ENCODE results near the gene GABRB1.

GABRB1 gene

GRCh38 chr4:47155919-47156318, 124.6 kb downstream of the GABRB1 start:
- Histone ChIP-seq H3K9me3 (no peaks in the 10 kb centered on the region), H3K36me3 (no peaks in the 10 kb centered on the region), H3K4me1 (no peaks in the 10 kb centered on the region), H3K4me3 (ENCODE audit: low read depth, low read length) (no peak overlapping the region), H3K27me3 (no peaks in the 10 kb centered on the region)
- DNase-seq: no peak
- TF ChIP-seq, protein P1, sequence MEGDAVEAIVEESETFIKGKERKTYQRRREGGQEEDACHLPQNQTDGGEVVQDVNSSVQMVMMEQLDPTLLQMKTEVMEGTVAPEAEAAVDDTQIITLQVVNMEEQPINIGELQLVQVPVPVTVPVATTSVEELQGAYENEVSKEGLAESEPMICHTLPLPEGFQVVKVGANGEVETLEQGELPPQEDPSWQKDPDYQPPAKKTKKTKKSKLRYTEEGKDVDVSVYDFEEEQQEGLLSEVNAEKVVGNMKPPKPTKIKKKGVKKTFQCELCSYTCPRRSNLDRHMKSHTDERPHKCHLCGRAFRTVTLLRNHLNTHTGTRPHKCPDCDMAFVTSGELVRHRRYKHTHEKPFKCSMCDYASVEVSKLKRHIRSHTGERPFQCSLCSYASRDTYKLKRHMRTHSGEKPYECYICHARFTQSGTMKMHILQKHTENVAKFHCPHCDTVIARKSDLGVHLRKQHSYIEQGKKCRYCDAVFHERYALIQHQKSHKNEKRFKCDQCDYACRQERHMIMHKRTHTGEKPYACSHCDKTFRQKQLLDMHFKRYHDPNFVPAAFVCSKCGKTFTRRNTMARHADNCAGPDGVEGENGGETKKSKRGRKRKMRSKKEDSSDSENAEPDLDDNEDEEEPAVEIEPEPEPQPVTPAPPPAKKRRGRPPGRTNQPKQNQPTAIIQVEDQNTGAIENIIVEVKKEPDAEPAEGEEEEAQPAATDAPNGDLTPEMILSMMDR (IDR thresholded peaks at IDR 0.05; ENCODE audit: low read depth, low read length): no peak

GRCh38 chr4:47160095-47160494, 128.7 kb downstream of the GABRB1 start:
- no peak for DNase-seq
- H3K36me3 ChIP-seq: no peaks in the 10 kb centered on the region
- no peaks in the 10 kb centered on the region for H3K4me1 ChIP-seq
- no peak overlapping the region for H3K4me3 ChIP-seq (ENCODE audit: low read depth, low read length)
- H3K27me3 ChIP-seq: no peaks in the 10 kb centered on the region
- TF ChIP-seq, protein P1 (IDR thresholded peaks at IDR 0.05; ENCODE audit: low read depth, low read length): no peak
- no peaks in the 10 kb centered on the region for H3K9me3 ChIP-seq

DNA sequence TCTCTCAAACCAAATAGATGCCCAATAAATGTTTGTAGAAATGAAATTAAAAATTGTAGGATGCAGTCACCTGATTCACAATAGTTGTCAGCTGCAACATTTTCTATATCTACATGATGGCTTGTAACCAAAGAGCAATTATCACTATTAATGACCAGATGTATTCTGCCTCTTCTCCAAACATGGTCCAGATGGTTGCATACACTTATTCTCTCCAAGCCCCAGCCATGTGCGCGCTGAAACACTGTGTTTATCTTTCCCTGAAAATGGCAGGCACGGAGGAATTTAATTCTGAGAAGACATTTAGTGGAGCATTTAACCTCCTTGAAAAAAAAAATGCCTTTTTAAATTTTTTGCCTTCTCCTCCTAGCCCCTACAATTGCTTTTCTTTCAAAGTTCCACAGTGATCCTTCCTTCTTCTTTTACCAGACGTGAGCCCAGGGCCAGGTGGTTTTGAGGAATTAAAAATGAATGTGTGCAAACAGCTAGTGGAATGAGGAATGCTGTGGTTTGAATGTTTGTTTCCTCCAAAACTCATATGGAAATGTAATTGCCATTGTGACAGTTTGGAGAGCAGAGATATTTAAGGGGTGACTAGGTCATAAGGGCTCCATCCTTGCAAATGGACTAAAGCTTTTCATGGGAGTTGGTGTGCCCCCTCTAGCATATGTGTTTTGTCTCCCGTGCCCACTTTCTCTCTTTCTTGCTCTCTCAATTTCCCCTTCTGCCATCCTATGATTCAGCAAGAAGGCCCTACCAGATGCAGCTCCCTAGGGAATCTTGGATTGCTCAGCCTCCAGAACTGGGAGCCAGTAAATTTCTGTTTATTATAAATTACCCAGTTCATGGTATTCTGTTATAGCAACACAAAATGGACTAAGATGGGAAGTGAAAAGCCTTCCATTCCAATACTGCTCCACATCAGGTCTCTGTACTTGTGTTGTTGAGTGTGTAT, 136.0 kb downstream of the GABRB1 start:
- TF ChIP-seq, protein P1 (IDR thresholded peaks at IDR 0.05; ENCODE audit: low read depth, low read length): no peak
- DNase-seq: no peak
- Histone ChIP-seq H3K36me3 (no peaks in the 10 kb centered on the region), H3K9me3 (no peaks in the 10 kb centered on the region), H3K27me3 (no peaks in the 10 kb centered on the region), H3K4me3 (ENCODE audit: low read depth, low read length) (no peak overlapping the region), H3K4me1 (peaks cover 4% of the 10 kb centered on the region)

DNA sequence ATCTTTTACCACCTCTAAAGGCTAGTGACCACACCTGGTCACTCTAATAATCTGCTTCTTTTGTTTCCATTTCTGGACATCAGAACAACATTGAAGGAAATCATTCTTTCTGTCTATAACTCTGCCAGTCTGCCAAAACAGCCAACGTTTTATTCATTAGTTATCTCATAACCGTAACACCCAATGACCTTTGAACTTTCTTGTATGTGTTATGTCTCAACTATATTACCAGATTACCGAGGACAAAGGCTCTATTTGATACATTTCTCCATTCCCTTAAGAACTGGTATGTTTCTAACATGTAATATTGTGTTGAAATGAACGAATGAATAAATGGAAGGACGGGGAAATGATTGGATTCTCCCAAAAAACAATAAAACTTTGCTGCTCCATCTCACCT, 152.7 kb downstream of the GABRB1 start:
- Histone ChIP-seq H3K4me3 (ENCODE audit: low read depth, low read length) (no peak overlapping the region), H3K27me3 (no peaks in the 10 kb centered on the region), H3K4me1 (peaks cover 4% of the 10 kb centered on the region; the same call in 1 of the 2 replicates), H3K36me3 (no peaks in the 10 kb centered on the region), H3K9me3 (no peaks in the 10 kb centered on the region)
- no peak for DNase-seq
- TF ChIP-seq, protein P1 (IDR thresholded peaks at IDR 0.05; ENCODE audit: low read depth, low read length): no peak

GRCh38 chr4:47185761-47186160, 154.4 kb downstream of the GABRB1 start:
- Histone ChIP-seq H3K4me3 (ENCODE audit: low read depth, low read length) (no peak overlapping the region), H3K9me3 (no peaks in the 10 kb centered on the region), H3K4me1 (peaks cover 4% of the 10 kb centered on the region; the same call in 1 of the 2 replicates), H3K27me3 (no peaks in the 10 kb centered on the region), H3K36me3 (no peaks in the 10 kb centered on the region)
- DNase-seq: no peak
- TF ChIP-seq, protein P1 (IDR thresholded peaks at IDR 0.05; ENCODE audit: low read depth, low read length): no peak

DNA sequence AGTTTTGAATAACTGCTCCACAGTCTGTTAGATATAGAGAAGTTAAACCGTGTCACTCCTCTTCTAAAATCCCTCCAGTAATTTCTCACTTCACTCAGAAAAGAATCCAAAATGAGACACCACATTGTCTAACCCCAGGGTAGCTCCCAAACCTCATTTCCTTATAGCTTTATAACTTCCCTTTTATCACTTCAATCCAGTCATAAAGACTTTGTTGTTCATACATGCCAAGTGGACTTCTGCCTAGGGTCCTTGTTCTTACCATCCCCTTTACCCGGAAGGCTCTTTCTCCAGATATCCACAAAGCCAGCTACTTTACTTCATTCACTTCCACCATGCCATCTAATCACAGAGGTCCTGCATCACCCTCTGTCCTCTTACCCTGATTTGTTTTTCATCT, 156.2 kb downstream of the GABRB1 start:
- no peak for DNase-seq
- peaks cover 4% of the 10 kb centered on the region; the same call in 1 of the 2 replicates for H3K4me1 ChIP-seq
- H3K36me3 ChIP-seq: no peaks in the 10 kb centered on the region
- no peak overlapping the region for H3K4me3 ChIP-seq (ENCODE audit: low read depth, low read length)
- H3K9me3 ChIP-seq: no peaks in the 10 kb centered on the region
- no peaks in the 10 kb centered on the region for H3K27me3 ChIP-seq
- TF ChIP-seq, protein P1 (IDR thresholded peaks at IDR 0.05; ENCODE audit: low read depth, low read length): no peak

All from BE2C (cell line).